Activated CD4-positive, alpha-beta T cell treated with anti-CD3 and anti-CD28 coated beads, Interleukin-2, Interleukin-4, amounts not matched to agents 100 ng/mL and 50 ng/mL, durations not matched to agents 16 hours and 8 hours (primary cell): ENCODE results near the gene TMPRSS13.

ENCODE experiments used
- DNase-seq: peaks from one replicate; pipeline ENCODE4 v3.0.0-alpha.2; 2020; ENCODE audit warnings: low spot score

TMPRSS13 gene

GRCh38 chr11:117911694-117912093 is 17.5 kb downstream of the TMPRSS13 start:
- no peak for DNase-seq

- no peak for DNase-seq
These were observed 18.1 kb downstream of the TMPRSS13 start for GRCh38 chr11:117910941-117911655.

GRCh38 chr11:117910525-117910924 is 18.7 kb downstream of the TMPRSS13 start:
- no peak for DNase-seq

GRCh38 chr11:117909611-117910382 is 19.4 kb downstream of the TMPRSS13 start:
- DNase-seq: no peak

- no peak for DNase-seq
These were observed 20.1 kb downstream of the TMPRSS13 start for GRCh38 chr11:117908959-117909610.

- DNase-seq: no peak
These were observed 20.9 kb downstream of the TMPRSS13 start for GRCh38 chr11:117908109-117908895.

- DNase-seq: peak; percentile 80
These were observed 21.7 kb downstream of the TMPRSS13 start for GRCh38 chr11:117907276-117908108.

- no peak for DNase-seq
These were observed 22.5 kb downstream of the TMPRSS13 start for GRCh38 chr11:117906710-117907109.

GRCh38 chr11:117906126-117906525 is 23.1 kb downstream of the TMPRSS13 start:
- DNase-seq: no peak

- DNase-seq: no peak
These were observed 23.7 kb downstream of the TMPRSS13 start for GRCh38 chr11:117905524-117905923.

- DNase-seq: no peak
These were observed 25.5 kb downstream of the TMPRSS13 start for GRCh38 chr11:117903505-117904382.

GRCh38 chr11:117902001-117902845 is 27.0 kb downstream of the TMPRSS13 start:
- no peak for DNase-seq

GRCh38 chr11:117901601-117902000 is 27.6 kb downstream of the TMPRSS13 start:
- DNase-seq: no peak

GRCh38 chr11:117900720-117901440 is 28.3 kb downstream of the TMPRSS13 start:
- no peak for DNase-seq

- no peak for DNase-seq
These were observed 29.0 kb downstream of the TMPRSS13 start for GRCh38 chr11:117900121-117900648.

- no peak for DNase-seq
These were observed 31.1 kb downstream of the TMPRSS13 start for GRCh38 chr11:117898059-117898458.

GRCh38 chr11:117892651-117893050 is 36.6 kb downstream of the TMPRSS13 start:
- DNase-seq: no peak

- DNase-seq: no peak
These were observed 37.8 kb downstream of the TMPRSS13 start for GRCh38 chr11:117891362-117891761.
